ENCODE results near the gene HAO2.
"Not testable (repeated sequence)": the region's sequence is repeated elsewhere in the genome, so short reads cannot be mapped to it uniquely, and the experiment has no call there.

The HAO2 gene

DNA sequence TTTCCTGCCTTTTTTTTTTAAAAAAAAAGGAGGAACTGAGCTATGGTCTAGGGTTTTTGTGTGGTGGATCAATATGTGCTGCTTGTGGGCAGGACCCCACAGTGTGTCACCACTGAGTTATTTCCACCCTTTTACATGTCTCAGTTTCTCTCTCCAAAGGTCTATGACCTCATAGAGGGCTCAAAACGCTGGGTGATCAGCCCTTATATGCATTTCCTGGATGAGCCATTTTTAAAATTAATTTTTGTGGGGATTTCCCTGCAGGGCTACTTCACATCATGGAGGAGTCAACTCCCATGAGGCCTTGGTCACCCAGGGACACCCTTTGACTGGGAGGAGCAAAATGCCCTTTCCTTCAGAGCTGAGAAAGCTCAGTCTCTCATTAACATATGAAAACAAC lies 20.7 kb upstream of the HAO2 start:
- DNase-seq: no peak

DNA sequence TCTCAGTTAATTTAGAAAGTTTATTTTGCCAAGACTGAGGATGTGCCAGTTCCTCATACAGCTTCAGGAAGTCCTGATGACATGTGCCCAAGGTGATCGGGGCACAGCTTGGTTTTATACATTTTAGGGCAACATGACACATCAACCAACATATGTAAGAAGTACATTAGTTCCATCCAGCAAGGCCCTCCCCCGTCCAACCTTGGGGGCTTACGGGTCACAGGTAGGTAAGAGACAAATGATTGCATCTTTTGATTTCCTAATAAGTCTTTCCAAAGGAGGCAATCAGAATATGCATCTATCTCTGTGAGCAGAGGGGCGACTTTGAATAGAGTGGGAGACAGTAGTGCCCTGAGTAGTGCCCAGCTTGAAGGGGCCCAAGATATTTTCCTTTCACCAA lies 19.6 kb upstream of the HAO2 start:
- no peak for DNase-seq

DNA sequence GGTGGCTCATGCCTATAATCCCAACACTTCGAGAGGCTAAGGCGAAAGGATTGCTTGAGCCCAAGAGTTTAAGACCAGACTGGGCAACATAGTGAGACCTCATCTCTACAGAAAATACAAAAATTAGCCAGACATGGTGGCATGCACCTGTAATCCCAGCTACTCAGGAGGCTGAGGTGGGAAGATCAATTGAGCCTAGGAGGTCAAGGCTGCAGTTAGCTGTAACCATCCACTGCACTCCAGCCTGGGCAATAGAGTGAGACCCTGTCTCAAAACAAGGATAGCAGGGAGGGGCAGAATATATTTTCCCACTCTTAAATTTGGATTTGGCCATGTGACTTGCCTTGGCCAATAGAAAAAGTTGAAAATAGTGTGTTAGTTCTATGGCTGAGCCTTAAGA lies 17.7 kb upstream of the HAO2 start:
- DNase-seq: not testable (repeated sequence)

DNA sequence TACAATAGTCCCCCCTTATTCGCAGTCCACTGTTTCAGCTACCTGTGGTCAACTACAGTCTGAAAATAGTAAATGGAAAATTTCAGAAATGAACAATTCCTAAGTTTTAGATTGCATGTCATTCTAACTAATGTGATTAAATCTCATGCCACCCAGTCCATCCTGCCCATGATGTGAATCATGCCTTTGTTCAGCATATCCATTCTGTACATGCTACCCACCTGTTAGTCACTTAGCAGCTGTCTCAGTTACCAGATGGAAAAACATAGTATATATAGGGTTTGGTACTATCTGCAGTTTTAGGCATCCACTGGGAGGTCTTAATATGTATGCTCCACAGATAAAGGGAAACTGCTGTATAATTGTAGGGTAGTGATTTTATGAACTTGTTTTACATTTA lies 16.6 kb upstream of the HAO2 start:
- no peak for DNase-seq

DNA sequence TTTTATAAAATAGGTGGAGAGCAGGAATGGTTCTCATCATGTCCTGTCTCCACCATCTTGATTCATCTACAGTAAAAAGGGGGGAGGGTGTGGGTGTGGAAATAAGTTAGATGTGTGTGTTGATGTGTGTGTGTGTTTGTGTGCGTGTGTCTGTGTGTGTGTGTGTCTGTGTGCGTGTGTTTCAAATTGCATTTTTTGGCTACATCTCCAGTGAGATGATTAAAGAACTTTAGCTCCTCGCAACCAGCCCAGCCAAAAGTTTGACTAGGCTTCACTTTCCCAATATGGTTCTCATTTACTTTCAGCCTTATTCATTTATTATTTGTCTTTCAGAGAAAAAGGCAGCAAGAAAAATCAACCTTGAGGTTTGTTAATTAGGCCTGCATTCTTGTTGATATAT lies 14.7 kb upstream of the HAO2 start:
- DNase-seq: no peak

DNA sequence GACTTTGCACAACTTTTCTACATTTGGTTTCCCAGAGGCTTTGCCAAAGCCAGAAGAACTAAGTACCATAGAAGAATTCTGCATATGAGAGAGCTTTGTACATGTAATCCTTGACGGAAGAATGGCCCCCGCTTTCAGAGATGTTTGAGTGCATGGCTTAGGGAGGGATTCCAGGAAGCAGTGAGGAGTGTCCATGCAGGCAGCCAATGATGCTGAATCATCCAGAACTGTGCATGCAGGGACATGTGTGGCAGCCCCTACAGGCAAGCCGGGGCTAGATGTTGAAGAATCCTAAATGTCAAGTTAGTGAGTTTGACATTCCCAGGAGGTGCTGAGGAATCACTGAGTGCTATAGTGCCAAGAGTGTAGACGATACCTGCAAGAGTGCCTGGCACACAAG lies 9.9 kb upstream of the HAO2 start:
- no peak for DNase-seq

DNA sequence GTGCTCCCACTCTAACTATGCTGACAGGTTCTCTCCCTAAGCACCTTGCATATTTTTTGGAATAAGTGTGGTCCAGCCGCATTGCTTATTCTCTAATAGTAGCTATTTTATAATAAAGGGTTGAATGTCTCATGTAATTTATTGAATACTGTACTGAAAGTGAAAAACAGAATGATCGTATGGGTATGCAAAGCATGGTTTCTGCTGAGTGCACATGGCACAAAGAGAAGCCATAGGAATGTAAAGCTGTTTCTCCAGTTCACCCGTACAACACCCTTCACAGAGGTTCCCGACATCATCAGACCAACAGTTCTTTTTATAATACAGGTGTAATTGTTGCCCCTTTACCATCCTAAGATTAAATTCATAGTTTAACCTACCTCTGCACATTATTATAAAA lies 8.9 kb upstream of the HAO2 start:
- DNase-seq: no peak

DNA sequence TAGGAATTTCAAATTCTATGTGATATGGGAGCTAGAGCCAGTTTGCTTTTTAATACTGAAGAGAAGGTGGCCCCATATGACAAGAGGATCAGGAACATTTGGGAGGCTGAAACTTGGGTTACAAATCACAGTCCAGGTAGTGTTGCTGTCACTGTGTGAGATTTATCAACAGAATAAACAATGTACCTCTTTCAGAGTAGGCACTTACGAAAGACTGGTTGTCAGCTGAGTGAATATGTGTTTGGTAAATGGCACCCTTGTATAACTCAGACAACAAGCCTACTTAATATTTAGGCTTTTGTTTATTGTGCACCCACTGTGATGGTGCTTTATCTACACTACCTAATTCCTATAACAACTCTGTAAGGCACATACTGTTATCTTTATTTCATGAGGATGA lies 7.4 kb upstream of the HAO2 start:
- no peak for DNase-seq

DNA sequence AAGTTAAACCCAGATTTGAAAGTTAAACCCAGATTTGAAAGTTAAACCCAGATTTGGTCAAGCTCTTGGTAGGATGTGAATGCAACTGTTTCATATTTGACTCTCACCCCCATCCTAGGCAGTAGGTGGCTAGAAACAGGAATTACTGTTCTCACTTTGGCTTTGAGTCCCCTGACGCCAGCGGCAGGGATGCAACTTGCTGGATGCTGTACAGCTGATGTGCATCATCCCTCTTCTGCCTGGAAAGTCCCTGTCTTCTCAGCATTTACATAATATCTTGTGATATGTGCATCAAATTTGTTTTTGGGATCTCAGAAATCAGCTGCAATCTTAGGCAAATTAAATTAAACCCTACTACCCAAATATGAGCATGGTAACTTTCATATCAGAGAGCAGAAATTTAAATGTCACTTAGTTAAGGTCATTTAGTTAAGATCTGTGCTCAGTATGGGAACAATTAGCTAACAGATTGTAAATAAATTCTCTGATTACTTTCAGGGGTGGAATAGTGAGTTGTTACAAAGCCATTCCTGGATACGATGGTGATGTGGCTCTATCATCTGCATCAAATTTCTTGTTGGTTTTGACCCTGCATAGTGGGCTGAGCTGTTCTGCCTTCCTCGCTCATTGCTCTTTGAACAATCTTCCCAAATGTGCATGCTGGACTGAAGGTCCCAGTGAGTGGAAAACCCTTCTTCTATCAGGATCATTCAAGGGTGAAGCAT lies 6.8 kb upstream of the HAO2 start:
- no peak for DNase-seq

DNA sequence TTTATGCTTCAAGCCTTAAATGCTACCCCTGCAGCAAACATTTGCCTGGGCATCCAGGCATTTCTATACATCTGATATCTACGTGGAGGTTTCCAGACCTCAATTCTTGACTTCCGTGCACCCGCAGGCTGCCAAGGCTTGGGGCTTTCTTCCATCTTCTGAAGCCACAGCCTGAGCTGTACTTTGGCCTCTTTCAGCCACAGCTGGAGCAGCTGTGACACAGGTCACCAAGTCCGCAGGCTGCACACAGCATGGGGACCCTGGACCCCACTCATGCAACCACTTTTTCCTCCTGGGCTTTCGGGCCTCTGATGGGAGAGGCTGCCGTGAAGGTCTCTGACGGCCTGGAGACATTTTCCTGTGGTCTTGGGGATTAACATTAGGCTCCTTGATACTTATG lies 5.4 kb upstream of the HAO2 start:
- no peak for DNase-seq

DNA sequence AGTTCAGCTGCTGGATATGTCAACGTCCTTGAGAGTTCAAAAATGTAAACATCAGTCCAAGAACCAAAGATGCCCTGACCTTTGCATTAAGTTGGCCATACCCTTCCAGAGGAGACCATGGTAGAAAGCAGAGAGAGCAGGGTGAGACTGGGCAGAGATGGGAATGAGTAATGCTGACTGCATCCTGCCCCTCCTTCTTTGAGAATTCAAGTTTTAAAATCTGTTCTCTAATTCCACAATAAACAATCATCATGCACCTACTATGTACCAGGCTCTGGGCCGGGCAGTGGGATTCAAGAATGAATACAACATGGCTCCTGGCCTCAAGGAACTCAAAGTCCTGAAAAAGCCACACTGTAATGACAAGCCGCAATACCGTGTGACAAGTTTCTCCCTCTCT lies 3.9 kb upstream of the HAO2 start:
- no peak for DNase-seq

DNA sequence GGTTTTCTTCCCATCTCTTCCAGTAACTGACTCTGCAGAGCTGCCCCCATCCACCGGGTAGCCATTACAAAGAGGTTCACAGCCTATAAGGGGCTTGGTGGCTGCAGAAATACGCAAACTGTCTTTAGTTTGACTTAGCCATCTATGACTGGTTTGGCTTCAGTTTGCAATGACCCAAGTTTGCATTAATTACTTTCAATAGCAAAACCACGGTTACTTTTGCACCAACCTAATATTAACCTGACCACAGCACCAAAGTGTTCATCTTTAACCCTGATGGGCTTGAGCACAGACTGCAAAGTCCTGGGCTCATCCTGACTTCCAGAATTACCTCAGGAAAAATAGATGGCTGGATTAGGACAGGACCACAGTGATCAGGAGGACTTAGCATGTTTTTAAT lies 2.2 kb upstream of the HAO2 start:
- DNase-seq: no peak

DNA sequence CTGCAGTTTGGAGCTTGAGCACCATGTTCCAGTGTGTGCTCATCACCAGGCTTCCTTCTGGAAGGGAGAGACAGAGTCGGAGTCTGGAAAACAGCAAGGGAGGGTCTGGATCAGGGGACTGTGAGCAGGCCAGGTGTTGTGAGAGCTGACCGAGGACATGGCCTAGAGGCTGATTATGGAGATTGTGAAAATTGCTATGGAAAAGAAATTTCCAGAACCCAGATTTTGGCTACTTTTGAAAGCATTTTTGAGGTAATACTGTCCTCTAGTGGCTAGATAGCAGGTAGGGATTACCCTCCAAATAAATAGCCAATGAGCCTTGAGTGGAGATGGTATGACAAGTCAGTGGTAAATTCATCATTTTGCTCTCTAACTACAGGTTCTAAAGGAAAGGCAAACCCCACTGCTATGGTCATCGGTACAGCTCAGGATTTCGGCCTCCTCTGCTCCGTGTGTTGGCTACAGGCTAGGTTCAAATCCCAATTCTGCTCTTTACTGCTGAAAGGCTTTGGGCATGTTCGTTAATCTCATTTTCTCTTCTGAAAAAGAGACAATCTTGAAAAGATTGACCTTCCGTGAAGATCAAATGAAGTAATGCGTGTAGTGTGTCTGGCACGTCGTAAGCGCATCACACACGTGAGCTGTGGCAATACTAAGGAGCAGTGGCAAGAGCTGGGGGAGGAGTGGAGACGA lies 1.0 kb upstream of the HAO2 start:
- no peak for DNase-seq

DNA sequence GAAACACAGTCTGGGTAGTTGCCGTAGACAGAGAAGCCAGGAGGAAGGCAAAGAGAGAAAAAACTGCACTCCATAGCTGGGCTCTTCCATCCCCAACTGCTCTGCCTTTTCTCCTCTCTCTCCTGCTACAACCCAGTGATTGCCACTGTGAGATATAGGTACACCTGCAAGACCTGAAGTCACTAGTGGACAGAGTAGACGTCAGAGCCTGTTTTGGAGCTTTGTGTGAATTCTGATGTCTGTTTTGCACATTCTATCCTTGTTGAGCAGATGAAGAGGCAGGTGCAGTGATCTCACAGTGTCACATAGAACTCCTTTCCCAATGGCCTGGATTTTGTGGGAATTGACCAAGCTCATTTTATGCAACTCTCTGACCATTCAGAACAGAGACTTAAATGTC lies 2.2 kb downstream of the HAO2 start:
- DNase-seq: no peak

DNA sequence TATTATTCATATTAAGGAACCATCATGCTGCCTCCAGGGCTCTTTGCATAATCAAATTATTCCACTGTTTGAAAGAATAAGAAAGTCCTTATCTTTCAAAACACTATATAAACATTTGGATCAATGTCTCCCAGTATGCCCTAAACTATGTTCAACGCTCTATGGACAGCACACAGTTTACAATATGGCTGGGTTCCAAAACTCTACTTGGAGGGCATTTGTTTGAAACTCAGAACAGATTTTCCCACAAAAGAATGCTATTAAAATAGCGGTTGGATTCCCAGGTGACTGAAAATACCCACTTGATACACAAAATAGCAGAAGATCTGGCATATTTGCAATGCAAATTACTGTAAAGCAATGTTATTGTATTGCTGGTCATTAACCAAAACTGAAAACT lies 3.2 kb downstream of the HAO2 start:
- DNase-seq: no peak

DNA sequence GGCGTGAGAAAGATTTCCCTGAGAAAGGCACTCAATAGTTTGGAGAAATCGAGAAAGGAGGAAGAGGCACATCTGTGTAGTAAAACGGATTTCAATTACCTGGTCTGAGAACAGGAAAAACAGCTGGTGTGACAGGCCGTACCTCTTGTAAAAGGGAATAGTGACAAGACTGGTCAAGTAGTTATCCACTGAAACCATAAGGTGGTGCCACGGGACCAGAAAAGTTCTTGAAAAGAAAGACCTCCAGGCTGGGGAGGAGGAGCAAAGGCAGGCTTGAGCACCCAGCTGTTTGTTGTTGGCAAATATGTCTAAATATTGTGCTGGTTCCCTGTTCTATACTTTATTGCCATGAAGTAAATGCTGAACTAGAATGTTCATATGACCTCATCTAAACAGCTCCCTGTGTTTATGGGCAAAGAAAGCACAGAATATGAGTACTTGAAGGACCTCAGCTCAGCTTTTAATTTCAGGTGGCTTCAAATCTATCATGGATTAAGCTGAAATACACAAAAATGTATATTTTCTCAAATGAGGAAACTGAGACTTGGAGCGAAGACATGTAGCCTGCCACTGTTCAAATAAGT lies 4.0 kb downstream of the HAO2 start:
- DNase-seq: peak; percentile 5

DNA sequence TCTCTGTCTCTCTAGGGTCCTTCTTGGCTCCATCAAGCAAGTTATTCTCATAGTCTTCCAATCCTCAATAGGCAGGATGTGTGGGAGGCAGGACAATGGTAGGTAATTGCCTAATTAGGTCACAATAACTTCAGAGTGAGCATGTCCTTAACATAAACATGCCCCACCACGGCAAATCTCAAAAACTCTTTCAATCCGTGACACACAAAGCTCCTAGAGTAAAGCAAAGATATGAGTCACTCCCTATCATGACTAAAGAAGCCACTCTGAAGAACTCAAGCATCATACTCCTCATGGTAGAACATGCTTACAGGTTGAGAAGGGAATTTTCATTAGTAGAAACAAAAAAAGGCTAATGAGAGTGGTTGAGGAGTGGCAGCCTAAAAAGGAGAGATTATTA lies 4.9 kb downstream of the HAO2 start:
- DNase-seq: no peak

DNA sequence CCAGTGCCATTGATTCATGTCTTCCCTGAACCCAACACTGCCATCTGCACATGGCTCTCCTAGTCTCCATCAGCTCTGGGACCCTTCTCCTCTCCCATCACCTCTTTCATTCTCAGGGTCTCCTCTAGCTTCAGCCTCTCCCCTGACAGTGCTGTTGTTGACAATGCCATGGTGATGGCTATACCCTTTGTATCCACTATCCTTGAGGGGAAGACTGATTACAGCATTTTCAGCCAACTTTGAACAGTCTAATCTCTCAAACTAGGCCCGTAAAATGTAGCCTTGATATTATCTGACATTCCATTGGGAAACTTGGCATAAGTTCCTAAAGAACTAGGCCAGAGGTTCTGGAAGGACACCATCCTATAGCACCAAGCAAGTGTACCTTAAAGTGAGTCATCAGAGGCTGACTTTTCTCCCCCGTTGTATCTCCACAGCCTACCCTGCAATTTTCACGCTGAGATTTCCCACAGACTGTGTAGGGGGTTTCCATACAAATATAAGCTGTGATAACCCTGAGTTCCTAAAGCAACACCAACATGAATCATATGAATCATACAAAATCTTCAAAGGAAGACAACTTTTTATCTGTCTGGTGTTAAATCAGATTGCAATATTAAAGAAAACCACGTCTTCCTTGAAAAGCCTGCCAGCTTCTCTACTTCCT lies 5.8 kb downstream of the HAO2 start:
- no peak for DNase-seq

DNA sequence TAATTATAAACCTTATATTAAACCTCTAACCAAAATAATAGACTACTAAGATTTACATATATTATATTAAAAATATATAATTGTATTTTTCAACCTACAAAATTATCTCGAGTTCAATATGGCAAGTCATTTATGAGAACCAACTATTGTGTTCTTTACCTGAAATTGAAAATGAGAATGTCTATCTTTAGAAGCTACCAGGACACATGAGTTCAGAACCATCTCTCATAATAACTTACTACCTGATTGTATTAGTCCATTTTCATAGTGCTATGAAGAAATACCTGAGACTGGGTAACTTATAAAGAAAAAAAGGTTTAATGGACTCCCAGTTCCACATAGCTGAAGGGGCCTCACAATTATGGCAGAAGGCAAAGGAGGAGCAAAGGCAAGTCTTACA lies 6.8 kb downstream of the HAO2 start:
- no peak for DNase-seq

DNA sequence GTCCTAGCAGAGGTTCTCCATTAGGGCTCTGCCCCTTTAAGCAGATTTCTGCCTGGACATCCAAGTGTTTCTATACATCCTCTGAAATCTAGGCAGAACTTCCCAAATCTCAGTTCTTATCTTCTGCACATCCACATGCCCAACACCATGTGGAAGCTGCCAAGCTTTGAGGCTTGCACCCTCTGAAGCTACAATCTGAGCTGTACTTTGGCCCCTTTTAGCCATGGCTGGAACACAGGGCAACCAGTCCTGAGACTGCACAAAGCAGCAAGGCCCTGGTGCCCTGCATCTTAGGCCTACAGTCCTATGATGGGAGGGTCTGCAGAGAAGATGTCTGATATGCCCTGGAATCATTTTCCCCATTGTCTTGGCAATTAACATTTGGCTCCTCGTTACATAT lies 8.0 kb downstream of the HAO2 start:
- DNase-seq: no peak

DNA sequence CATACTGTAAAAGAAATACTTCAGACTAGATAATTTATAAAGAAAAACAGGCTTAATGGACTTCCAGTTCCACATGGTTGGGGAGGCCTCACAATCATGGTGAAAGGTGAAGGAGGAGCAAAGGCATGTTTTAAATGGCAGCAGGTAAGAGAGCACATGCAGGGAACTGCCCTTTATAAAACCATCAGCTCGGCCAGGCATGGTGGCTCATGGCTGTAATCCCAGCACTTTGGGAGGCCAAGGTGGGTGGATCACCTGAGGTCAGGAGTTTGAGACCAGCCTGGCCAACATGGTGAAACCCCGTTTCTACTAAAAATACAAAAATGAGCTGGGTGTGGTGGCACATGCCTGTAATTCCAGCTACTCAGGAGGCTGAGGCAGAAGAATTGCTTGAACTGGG lies 9.0 kb downstream of the HAO2 start:
- not testable (repeated sequence) for DNase-seq

DNA sequence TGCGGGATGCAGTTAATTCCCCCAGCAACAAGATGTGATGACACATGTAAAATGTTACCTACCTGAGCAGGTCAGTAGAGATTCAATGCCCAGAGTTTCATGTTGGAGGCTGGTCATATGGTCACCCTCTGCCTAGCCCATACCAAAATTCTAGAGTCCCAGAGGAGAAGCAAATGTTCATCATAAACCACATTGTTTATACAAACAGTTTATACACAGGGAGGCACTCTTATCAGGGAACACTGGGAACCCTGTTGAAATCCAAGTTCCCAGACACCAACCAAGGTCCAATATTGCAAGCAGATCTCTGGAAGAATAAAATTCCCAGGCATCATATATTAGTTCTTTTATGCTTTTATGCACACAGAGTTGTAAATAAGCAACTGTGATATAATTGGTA lies 10.5 kb downstream of the HAO2 start:
- no peak for DNase-seq

DNA sequence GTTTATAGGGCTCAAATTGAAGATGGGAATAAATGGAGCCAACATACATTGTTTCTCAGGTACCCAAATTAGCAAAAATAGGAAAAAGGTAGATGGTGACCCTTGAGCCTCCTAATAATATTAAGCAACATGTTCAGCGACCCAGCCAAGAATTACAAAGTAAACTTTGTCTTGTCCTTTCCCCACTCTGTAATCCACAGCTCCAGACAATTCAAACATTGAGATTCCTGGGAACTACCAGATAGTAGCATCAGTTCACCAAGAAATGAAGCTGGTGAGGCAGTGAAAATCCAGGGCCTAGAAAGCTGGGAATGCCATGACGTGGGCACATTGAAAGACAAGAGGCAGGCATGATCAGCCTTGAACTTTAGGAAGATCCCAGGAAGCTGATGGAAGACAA lies 11.7 kb downstream of the HAO2 start:
- no peak for DNase-seq

DNA sequence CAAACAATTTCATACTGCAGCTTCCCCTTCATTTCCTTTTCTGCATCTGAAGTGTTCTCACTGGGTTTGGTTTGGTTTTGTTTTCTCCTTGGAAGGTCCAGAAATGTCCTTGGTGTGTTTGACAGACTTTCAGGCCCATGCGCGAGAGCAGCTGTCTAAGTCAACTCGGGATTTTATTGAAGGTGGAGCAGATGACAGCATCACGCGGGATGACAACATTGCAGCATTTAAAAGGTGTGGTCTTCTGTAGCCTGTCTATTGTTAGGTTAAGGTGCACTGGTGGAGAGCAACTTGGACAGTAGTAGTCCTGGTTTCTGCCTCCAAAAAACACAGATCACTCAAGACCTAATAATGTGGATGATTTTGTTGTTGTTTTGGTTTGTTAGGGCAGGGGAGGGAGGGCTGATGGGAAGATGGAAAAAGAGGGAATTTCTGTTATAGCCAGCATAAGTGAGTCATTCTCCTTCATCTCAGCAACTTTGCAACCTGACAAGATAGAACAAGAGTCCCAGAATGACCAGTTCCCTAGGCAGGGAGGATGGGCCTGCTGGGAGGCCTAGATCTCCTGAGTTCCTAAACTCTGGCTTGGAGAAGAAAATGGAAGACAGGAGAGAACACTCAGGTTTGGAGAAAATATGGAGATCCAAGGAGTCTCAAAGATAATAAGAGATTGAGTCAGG lies 12.5 kb downstream of the HAO2 start:
- no peak for DNase-seq

All from DMS79 (cell line).